ENCODE results near the gene PUS1. TPM values are rescaled to one million over a fixed set of nuclear protein-coding genes. Genes with fewer than 3 reads are reported as not detected.

Gene PUS1
- total and polyA plus RNA-seq, 9 of the 15 experiments (the other 6 are each of a cell fraction or from before 2014, with no cell fraction given): 1.9 to 90.8 (median 30.0) TPM

GRCh38 chr12:131896080-131896810 lies 32.8 kb upstream of the PUS1 start (continued):
- TF ChIP-seq ZBTB5 (IDR thresholded peaks at IDR 0.05): no peak
- TF ChIP-seq ZBTB43 (CRISPR knock-in tag; IDR thresholded peaks at IDR 0.05): no peak
- TF ChIP-seq NR3C1 (CRISPR knock-in tag; IDR thresholded peaks at IDR 0.05): peak; percentile 19; the same call in 1 of the 2 replicates
- no peak for TF ChIP-seq NR4A1 (CRISPR knock-in tag; IDR thresholded peaks at IDR 0.05)
- 0 out of 2 replicates have a peak, but pooled peaks have one; percentile 23 for TF ChIP-seq NR4A1 (tag; IDR thresholded peaks at IDR 0.05)
- TF ChIP-seq SMARCB1 (IDR thresholded peaks at IDR 0.05; ENCODE audit: insufficient read length, low read depth): no peak
- no peak for TF ChIP-seq JUND (IDR thresholded peaks at IDR 0.05; ENCODE audit: borderline replicate concordance, low read depth, low read length)
- TF ChIP-seq JUND (tag; IDR thresholded peaks at IDR 0.05; ENCODE audit: borderline replicate concordance, low read depth, low read length): no peak
- no peak; the same call in 1 of the 2 replicates for TF ChIP-seq KAT7 (CRISPR knock-in tag; IDR thresholded peaks at IDR 0.05; ENCODE audit: borderline replicate concordance)
- no peak for TF ChIP-seq ZNF668 (CRISPR knock-in tag; IDR thresholded peaks at IDR 0.05)
- no peak for TF ChIP-seq RHOXF2B (CRISPR knock-in tag; conservative IDR thresholded peaks at IDR 0.05)
- TF ChIP-seq ZC3H8 (IDR thresholded peaks at IDR 0.05): no peak
- TF ChIP-seq ZSCAN29 (IDR thresholded peaks at IDR 0.05): no peak
- TF ChIP-seq RB1 (IDR thresholded peaks at IDR 0.05; ENCODE audit: low read depth): peak; percentile 53
- TF ChIP-seq POLR3A (IDR thresholded peaks at IDR 0.05; ENCODE audit: borderline replicate concordance, extremely low read depth, insufficient read depth, insufficient read length): no peak
- no peak for TF ChIP-seq KDM2B (CRISPR knock-in tag; IDR thresholded peaks at IDR 0.05)
- no peak for TF ChIP-seq ATF6 (CRISPR knock-in tag; IDR thresholded peaks at IDR 0.05)
- no peak for TF ChIP-seq ZNF24 (IDR thresholded peaks at IDR 0.05)
- no peak for TF ChIP-seq CBX5 (IDR thresholded peaks at IDR 0.05; ENCODE audit: borderline replicate concordance, low read depth)
- TF ChIP-seq USF2 (CRISPR knock-in tag; IDR thresholded peaks at IDR 0.05): no peak
- TF ChIP-seq SPI1 (IDR thresholded peaks at IDR 0.05; ENCODE audit: borderline replicate concordance, low read depth, low read length): no peak
- TF ChIP-seq ZC3H11A (IDR thresholded peaks at IDR 0.05; ENCODE audit: low read depth, low read length): no peak
